ENCODE measurements around the gene SPAG17.

The SPAG17 gene

GRCh38 chr1:118047650-118048224 lies 137.3 kb downstream of the SPAG17 start:
- DNase-seq = no peak

- DNase-seq = no peak
Measured at GRCh38 chr1:118047006-118047649, 137.9 kb downstream of the SPAG17 start.

GRCh38 chr1:118043624-118044023 lies 141.4 kb downstream of the SPAG17 start:
- DNase-seq = no peak

GRCh38 chr1:118042501-118042900 lies 142.5 kb downstream of the SPAG17 start:
- no peak for DNase-seq

GRCh38 chr1:118039170-118039569 lies 145.9 kb downstream of the SPAG17 start:
- no peak for DNase-seq

- DNase-seq = no peak
Measured at GRCh38 chr1:118032883-118033282, 152.1 kb downstream of the SPAG17 start.

GRCh38 chr1:118028267-118028666 lies 156.8 kb downstream of the SPAG17 start:
- DNase-seq = no peak

- no peak for DNase-seq
Measured at GRCh38 chr1:118023199-118023598, 161.8 kb downstream of the SPAG17 start.

GRCh38 chr1:118021668-118022067 lies 163.4 kb downstream of the SPAG17 start:
- DNase-seq = no peak

GRCh38 chr1:118018060-118018459 lies 167.0 kb downstream of the SPAG17 start:
- DNase-seq = no peak

- no peak for DNase-seq
Measured at GRCh38 chr1:118013938-118014337, 171.1 kb downstream of the SPAG17 start.

- no peak for DNase-seq
Measured at GRCh38 chr1:118013336-118013735, 171.7 kb downstream of the SPAG17 start.

GRCh38 chr1:118012515-118013124 lies 172.4 kb downstream of the SPAG17 start:
- DNase-seq = no peak

GRCh38 chr1:118008011-118008410 lies 177.0 kb downstream of the SPAG17 start:
- DNase-seq = no peak

- no peak for DNase-seq
Measured at GRCh38 chr1:118007391-118007790, 177.6 kb downstream of the SPAG17 start.

- no peak for DNase-seq
Measured at GRCh38 chr1:118004312-118004711, 180.7 kb downstream of the SPAG17 start.

GRCh38 chr1:117985973-117986372 lies 199.1 kb downstream of the SPAG17 start:
- no peak for DNase-seq

GRCh38 chr1:117985239-117985638 lies 199.8 kb downstream of the SPAG17 start:
- no peak for DNase-seq

- DNase-seq = no peak
Measured at GRCh38 chr1:117981455-117982192, 203.4 kb downstream of the SPAG17 start.

- no peak for DNase-seq
Measured at GRCh38 chr1:117976381-117976780, 208.6 kb downstream of the SPAG17 start.

- no peak for DNase-seq
Measured at GRCh38 chr1:117971777-117972176, 213.3 kb downstream of the SPAG17 start.

- DNase-seq = no peak
Measured at GRCh38 chr1:117970252-117970651, 214.8 kb downstream of the SPAG17 start.

GRCh38 chr1:117967881-117968280 lies 217.1 kb downstream of the SPAG17 start:
- no peak for DNase-seq

- DNase-seq = no peak
Measured at GRCh38 chr1:117967477-117967876, 217.6 kb downstream of the SPAG17 start.

All from activated CD4-positive, alpha-beta T cell treated with anti-CD3 and anti-CD28 coated beads, Interleukin-2, amount 50 U/mL, for 1 hour (primary cell).